Neural progenitor cell (in vitro differentiated cells): Measurements from ENCODE around the gene DDAH1. TPM values are rescaled to one million over a fixed set of nuclear protein-coding genes. Genes with fewer than 3 reads are reported as not detected.
A peak's percentile ranks its signal among the peaks of the same experiment; 100 is the strongest.

Source experiments
- DNase-seq: peaks from one replicate; pipeline ENCODE4 v3.0.0-alpha.2; 2016; ENCODE audit warnings: low spot score
- H2AFZ ChIP-seq: fragments of 200-600 bp; sonication (generic); replicated peaks from 2 replicates; pipeline ENCODE4 v1.6.1; 2016; ENCODE audit warnings: antibody characterized with exemption
- H3F3A ChIP-seq: fragments of 200-600 bp; sonication (generic); 2 replicates; pipeline ENCODE4 v1.6.1; 2016; ENCODE audit warnings: antibody characterized with exemption, low read depth
- H3K27ac ChIP-seq: fragments of 200-600 bp; sonication (generic); 2 replicates; pipeline ENCODE4 v1.5.1; 2016; ENCODE audit warnings: mild to moderate bottlenecking
- H3K27me3 ChIP-seq: fragments of 200-600 bp; sonication (generic); 2 replicates; pipeline ENCODE4 v1.6.1; 2016; ENCODE audit warnings: mild to moderate bottlenecking, moderate library complexity
- H3K36me3 ChIP-seq: fragments of 200-600 bp; sonication (generic); 2 replicates; pipeline ENCODE4 v1.5.1; 2016
- H3K4me1 ChIP-seq: fragments of 200-600 bp; sonication (generic); 2 replicates; pipeline ENCODE4 v1.6.1; 2016; ENCODE audit warnings: mixed run types
- H3K4me2 ChIP-seq: fragments of 200-600 bp; sonication (generic); 2 replicates; pipeline ENCODE4 v1.6.1; 2016
- H3K4me3 ChIP-seq: fragments of 200-600 bp; sonication (generic); 2 replicates; pipeline ENCODE4 v1.5.1; 2016
- H3K79me2 ChIP-seq: fragments of 200-600 bp; sonication (generic); 2 replicates; pipeline ENCODE4 v1.6.1; 2016; ENCODE audit warnings: low read depth
- H3K9ac ChIP-seq: fragments of 200-600 bp; sonication (generic); 2 replicates; pipeline ENCODE4 v1.6.1; 2016
- H3K9me3 ChIP-seq: fragments of 200-600 bp; sonication (generic); 2 replicates; pipeline ENCODE4 v1.5.1; 2016; ENCODE audit warnings: low read depth
- H4K20me1 ChIP-seq: fragments of 200-600 bp; sonication (generic); 2 replicates; pipeline ENCODE4 v1.6.1; 2016; ENCODE audit warnings: low read depth
- H3K27ac Mint-ChIP-seq: 3 replicates; pipeline ENCODE4 v1.8.0; 2021; ENCODE audit warnings: mixed read lengths
- H3K27me3 Mint-ChIP-seq: 2 replicates; pipeline ENCODE4 v1.8.0; 2022; ENCODE audit warnings: low read depth, mild to moderate bottlenecking, inconsistent platforms, moderate library complexity, mixed read lengths; ENCODE audit not compliant: insufficient read depth
- H3K36me3 Mint-ChIP-seq: 3 replicates; pipeline ENCODE4 v1.8.0; 2021; ENCODE audit warnings: mixed read lengths
- H3K4me1 Mint-ChIP-seq: 3 replicates; pipeline ENCODE4 v1.8.0; 2021; ENCODE audit warnings: mixed read lengths
- H3K4me3 Mint-ChIP-seq: 3 replicates; pipeline ENCODE4 v1.8.0; 2021; ENCODE audit warnings: mild to moderate bottlenecking, moderate library complexity, mixed read lengths
- H3K9me3 Mint-ChIP-seq: 3 replicates; pipeline ENCODE4 v1.8.0; 2020; ENCODE audit warnings: mixed read lengths
- CTCF ChIP-seq: fragments of 200-600 bp; sonication (generic); IDR thresholded peaks from 2 replicates; pipeline ENCODE4 v1.5.1; 2017; ENCODE audit warnings: antibody characterized with exemption, mild to moderate bottlenecking
- EZH2 ChIP-seq: fragments of 200-600 bp; sonication (generic); IDR thresholded peaks from 2 replicates; pipeline ENCODE4 v1.6.1; 2017; ENCODE audit warnings: antibody characterized with exemption, mild to moderate bottlenecking, moderate library complexity
- EZH2phosphoT487 ChIP-seq: fragments of 200-600 bp; sonication (generic); IDR thresholded peaks from 2 replicates; pipeline ENCODE4 v1.6.1; 2017; ENCODE audit warnings: antibody characterized with exemption
- total RNA-seq: library from RNA; depleted of rRNA; stranded (reverse); fragments of >200 nt; gene quantifications from 2 replicates; pipeline ENCODE4 v1.2.3, GENCODE V29; 2015; ENCODE audit warnings: low replicate concordance

Gene DDAH1
- total RNA-seq, 1 donor from 2014 or later: 23.1 TPM

DNA sequence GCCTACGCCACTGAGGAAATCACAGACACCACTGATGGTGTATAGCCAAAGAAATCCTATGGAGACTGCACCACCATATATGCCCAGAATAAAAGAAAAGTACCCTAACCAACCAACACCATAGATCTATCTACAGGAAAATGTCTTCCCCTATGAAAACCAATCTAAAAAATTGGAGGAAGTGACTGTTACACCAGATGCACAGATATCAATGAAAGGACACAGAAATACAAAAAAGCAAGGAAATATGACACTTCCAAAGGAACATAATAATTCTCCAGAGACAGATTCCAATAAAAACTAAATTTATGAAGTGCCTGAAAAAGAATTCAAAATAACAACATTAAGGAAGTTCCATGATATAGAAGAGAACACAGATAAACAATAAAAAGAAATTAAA, 131.8 kb downstream of the DDAH1 start:
- H3K4me1 Mint-ChIP-seq: peaks cover 20% of the 10 kb centered on the region
- no peak for TF ChIP-seq EZH2phosphoT487
- no peak for TF ChIP-seq CTCF
- no peaks in the 10 kb centered on the region for H3K9me3 ChIP-seq

DNA sequence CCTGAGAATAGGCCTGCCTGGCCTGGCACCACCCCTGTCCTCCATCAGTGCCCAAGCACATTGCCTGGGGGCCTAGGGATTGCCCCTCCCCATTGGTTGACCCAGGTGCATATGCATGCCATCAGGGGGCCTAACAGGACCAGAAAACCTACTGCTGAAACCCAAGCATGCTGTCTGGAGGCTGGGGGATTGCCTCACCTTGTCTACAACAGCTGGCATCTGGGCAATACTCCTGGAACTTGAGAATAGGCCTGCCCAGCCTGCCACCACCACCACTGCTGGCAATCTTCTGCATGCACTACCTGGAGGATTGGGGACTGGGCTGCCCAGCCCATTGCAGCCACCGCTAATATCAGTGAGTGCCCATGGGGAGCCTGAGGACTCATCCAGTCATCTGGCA, 132.4 kb downstream of the DDAH1 start:
- no peak overlapping the region for H3K27ac Mint-ChIP-seq
- peaks cover 8% of the 10 kb centered on the region for H3K36me3 Mint-ChIP-seq
- H3K4me3 ChIP-seq: no peak overlapping the region
- H3F3A ChIP-seq: no peaks in the 10 kb centered on the region
- no peak overlapping the region for H3K27ac ChIP-seq
- no peaks in the 10 kb centered on the region for H4K20me1 ChIP-seq
- H3K4me1 Mint-ChIP-seq: peaks cover 20% of the 10 kb centered on the region
- DNase-seq: no peak
- H3K9ac ChIP-seq: no peak overlapping the region
- no peak overlapping the region for H2AFZ ChIP-seq
- no peak for TF ChIP-seq CTCF
- TF ChIP-seq EZH2phosphoT487: no peak
- TF ChIP-seq EZH2: no peak
- H3K27me3 ChIP-seq: no peaks in the 10 kb centered on the region
- no peak overlapping the region for H3K4me2 ChIP-seq
- no peaks in the 10 kb centered on the region for H3K79me2 ChIP-seq
- H3K4me1 ChIP-seq: no peaks in the 10 kb centered on the region
- H3K27me3 Mint-ChIP-seq: peaks cover 6% of the 10 kb centered on the region
- H3K9me3 ChIP-seq: no peaks in the 10 kb centered on the region
- H3K9me3 Mint-ChIP-seq: peaks cover 16% of the 10 kb centered on the region
- no peak overlapping the region for H3K4me3 Mint-ChIP-seq
- no peaks in the 10 kb centered on the region for H3K36me3 ChIP-seq

More for the DNA sequence above, 131.8 kb downstream of the DDAH1 start:
- Mint-ChIP-seq H3K27me3 (peaks cover 6% of the 10 kb centered on the region), H3K36me3 (peaks cover 11% of the 10 kb centered on the region), H3K4me3 (no peak overlapping the region), H3K27ac (no peak overlapping the region), H3K9me3 (peaks cover 16% of the 10 kb centered on the region)
- no peaks in the 10 kb centered on the region for H3K27me3 ChIP-seq
- no peaks in the 10 kb centered on the region for H3K4me1 ChIP-seq
- no peak overlapping the region for H2AFZ ChIP-seq
- no peak overlapping the region for H3K27ac ChIP-seq
- H3K4me3 ChIP-seq: no peak overlapping the region
- H3K36me3 ChIP-seq: no peaks in the 10 kb centered on the region
- no peak overlapping the region for H3K9ac ChIP-seq
- DNase-seq: no peak
- H3F3A ChIP-seq: no peaks in the 10 kb centered on the region
- H3K4me2 ChIP-seq: no peak overlapping the region
- H3K79me2 ChIP-seq: no peaks in the 10 kb centered on the region
- no peaks in the 10 kb centered on the region for H4K20me1 ChIP-seq

DNA sequence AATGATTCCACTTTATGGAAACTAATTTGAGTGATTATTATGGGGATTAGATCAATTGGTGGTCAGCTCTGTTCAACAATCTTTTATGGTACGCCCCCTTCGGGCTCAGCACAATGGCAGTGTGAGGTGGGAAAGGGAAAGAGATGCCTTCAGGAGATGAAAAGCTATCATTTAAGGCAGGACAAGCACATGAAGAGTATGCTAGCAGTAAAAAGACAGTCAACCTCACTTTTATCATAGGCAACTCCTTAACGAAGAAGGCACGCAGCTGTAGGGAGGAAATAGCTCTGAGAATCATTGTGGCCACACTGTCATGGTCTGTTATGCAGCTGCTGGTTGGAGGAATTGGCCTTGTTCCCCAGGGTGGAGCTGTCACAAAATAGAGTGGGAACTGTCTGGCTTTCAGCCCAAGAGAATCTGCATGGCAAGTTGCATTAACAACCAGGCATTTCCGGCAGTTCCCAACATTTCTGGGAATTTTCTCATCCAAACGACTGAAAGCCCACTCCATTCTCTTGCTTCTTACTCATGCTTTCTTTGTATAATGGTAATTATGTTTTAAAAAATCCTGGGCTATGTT, 134.2 kb downstream of the DDAH1 start:
- H3K27ac ChIP-seq: no peak overlapping the region
- peak overlapping the region; percentile 45 for H3K27ac Mint-ChIP-seq

More for the DNA sequence above, 134.2 kb downstream of the DDAH1 start:
- Histone ChIP-seq H3K4me2 (no peak overlapping the region), H3K9me3 (no peaks in the 10 kb centered on the region), H3K9ac (no peak overlapping the region), H3F3A (no peaks in the 10 kb centered on the region), H2AFZ (no peak overlapping the region), H3K79me2 (no peaks in the 10 kb centered on the region), H3K4me1 (no peaks in the 10 kb centered on the region), H3K36me3 (no peaks in the 10 kb centered on the region), H3K4me3 (no peak overlapping the region), H3K27me3 (no peaks in the 10 kb centered on the region), H4K20me1 (no peaks in the 10 kb centered on the region)
- Mint-ChIP-seq H3K36me3 (peaks cover 6% of the 10 kb centered on the region), H3K27me3 (peaks cover 6% of the 10 kb centered on the region), H3K4me3 (no peak overlapping the region), H3K4me1 (peaks cover 20% of the 10 kb centered on the region), H3K9me3 (peaks cover 16% of the 10 kb centered on the region)
- no peak for DNase-seq
- no peak for TF ChIP-seq EZH2
- no peak for TF ChIP-seq EZH2phosphoT487
- no peak for TF ChIP-seq CTCF
